Activated naive CD4-positive, alpha-beta T cell (primary cell): ENCODE measurements around the gene RELN.
"Not testable (repeated sequence)": the region's sequence is repeated elsewhere in the genome, so short reads cannot be mapped to it uniquely, and the experiment has no call there.

Source experiments
- DNase-seq, 4 experiments: peaks; one replicate each; lab custom pipeline; 2025; lab: John Stamatoyannopoulos, UW

RELN gene

GRCh38 chr7:103940382-103941268 is 48.8 kb downstream of the RELN start:
- DNase-seq: no peak

GRCh38 chr7:103937680-103938079 is 51.8 kb downstream of the RELN start:
- no peak for DNase-seq

DNA sequence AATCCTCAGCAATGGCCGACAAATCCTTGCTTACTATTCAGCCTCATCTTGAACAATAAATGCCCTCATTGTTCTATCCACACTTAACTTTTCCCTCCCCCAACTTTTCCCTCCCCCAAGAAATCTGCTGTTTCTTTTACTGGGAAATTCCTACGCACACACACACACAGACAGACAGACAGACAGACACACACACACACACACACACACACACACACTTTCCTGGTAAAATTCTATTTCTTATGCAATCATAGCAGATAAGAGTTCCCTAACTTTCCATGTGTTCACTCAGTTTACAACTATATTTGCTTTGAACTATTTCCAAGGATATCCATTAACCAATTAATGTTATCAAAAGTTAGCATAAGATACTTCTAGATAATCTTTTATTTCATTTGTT is 52.9 kb downstream of the RELN start:
- DNase-seq: no peak

GRCh38 chr7:103934508-103934907 is 55.0 kb downstream of the RELN start:
- DNase-seq: no peak

DNA sequence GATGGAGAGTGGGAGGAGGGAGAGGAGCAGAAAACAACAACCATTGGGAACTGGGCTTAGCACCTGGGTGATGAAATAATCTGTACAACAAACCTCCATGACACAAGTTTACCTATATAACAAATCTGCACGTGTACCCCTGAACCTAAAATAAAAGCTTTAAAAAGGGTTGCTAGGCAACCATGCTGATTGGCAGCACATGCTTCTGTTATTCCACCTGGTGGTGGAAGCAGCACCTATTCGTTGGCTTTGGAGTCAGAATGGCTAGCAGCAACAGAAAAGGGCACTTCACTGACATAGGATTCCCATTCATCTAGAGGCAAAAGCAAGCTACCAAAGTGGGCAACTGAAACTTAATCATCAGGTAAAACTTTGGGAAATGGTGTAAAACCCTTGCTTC is 57.1 kb downstream of the RELN start:
- DNase-seq: no peak

DNA sequence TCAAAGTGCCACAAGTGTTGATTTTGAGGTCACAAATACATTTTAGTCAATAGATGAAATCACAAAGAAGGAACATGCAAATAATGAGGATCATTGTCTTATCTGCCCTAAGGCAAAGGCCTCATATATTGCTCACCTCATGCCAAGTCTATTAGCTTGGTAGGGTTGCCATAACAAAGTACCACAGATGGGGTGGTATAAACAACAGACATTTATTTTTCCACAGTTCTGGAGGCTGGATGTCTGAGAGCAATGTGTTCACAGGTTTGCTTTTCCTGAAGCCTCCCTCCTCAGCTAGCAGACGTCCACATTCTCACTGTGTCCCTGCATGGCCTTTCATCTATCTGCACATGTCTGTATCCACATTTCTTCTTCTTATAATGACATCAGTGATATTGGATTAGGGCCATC is 59.6 kb downstream of the RELN start:
- no peak for DNase-seq

DNA sequence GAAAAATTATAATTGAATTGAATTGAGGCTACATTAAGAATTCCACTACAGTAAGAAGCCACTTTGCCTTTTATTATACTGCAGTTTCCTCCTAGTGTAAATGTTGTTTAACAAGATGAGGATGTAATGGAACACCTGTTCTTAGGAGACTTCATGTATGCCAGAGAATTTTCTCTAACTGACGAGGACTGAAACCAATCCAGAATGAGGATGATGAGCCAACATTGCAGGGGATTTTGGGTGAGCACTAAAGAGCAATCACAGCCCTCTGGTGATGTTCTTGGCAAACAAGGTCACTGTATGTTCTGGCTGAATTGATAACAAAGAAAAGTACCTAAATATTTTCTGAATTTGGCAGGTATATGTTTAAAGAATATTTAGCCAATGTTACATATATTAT is 60.9 kb downstream of the RELN start:
- no peak for DNase-seq

DNA sequence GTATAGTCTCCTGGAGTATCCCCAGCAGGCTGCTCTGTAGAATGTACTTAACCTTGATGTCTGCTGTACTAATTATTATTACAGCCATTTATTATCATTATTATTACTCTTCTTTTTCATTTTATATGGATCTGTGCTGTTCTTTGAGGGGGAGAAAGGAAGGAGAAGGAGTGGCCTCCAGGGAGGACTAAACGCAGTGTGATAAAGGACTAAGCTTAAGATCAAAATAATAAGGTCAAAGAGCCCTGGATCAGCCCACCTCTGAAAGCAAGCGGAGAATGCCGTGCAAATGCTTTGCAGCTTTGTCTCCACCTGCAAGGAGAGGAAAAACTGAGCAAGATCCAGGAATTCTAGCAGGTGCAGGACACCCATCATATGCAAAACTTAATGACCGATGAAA is 65.3 kb downstream of the RELN start:
- DNase-seq: no peak

DNA sequence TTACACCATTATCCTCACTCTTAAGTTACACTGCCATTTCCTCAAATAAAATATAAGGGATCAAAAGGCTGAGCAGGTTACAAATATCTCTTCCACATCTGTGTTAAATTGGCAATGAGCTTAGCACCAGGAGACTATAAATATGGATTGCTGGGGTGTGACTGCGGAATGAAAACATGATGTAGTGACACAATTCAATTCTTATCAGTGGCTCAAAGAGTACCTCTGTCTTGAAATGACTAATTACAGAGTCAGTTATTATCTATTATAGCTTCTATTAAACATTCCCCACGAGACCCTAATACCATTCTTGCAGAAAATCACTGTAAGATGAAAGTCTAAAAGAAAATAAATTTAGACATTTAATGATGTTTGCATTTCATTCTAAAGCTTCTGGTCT is 67.1 kb downstream of the RELN start:
- DNase-seq: no peak

GRCh38 chr7:103921692-103922091 is 67.8 kb downstream of the RELN start:
- DNase-seq: no peak

GRCh38 chr7:103919272-103919868 is 70.1 kb downstream of the RELN start:
- DNase-seq: no peak

- no peak for DNase-seq
These were observed 70.7 kb downstream of the RELN start for GRCh38 chr7:103918631-103919271.

GRCh38 chr7:103915680-103916357 is 73.6 kb downstream of the RELN start:
- DNase-seq: no peak

GRCh38 chr7:103914147-103914899 is 75.1 kb downstream of the RELN start:
- DNase-seq: no peak

- no peak for DNase-seq
These were observed 76.4 kb downstream of the RELN start for GRCh38 chr7:103912891-103913605.

DNA sequence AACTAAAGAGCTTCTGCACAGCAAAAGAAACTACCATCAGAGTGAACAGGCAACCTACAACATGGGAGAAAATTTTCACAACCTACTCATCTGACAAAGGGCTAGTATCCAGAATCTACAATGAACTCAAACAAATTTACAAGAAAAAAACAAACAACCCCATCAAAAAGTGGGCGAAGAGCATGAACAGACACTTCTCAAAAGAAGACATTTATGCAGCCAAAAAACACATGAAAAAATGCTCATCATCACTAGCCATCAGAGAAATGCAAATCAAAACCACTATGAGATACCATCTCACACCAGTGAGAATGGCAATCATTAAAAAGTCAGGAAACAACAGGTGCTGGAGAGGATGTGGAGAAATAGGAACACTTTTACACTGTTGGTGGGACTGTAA is 78.4 kb downstream of the RELN start:
- not testable (repeated sequence) for DNase-seq

- no peak for DNase-seq
These were observed 83.5 kb downstream of the RELN start for GRCh38 chr7:103905997-103906396.

DNA sequence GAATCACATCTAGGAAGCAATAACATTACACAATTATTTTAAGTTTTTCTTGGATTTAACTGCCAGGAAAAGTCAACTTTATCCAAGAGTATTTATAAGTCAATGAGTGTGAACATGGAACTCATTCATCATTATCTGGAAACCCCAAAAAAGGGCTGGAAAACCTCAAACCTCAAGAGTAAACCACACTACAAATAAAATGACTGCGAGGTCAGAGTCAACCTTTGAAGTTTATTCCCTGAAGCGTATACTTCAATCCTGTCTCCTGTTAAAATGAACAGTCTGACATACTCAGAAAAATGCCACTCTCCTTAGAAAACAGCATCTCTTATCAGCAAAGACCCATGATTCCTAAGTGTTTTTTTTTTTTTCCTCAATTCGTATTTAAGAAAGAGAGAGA is 86.5 kb downstream of the RELN start:
- no peak for DNase-seq

DNA sequence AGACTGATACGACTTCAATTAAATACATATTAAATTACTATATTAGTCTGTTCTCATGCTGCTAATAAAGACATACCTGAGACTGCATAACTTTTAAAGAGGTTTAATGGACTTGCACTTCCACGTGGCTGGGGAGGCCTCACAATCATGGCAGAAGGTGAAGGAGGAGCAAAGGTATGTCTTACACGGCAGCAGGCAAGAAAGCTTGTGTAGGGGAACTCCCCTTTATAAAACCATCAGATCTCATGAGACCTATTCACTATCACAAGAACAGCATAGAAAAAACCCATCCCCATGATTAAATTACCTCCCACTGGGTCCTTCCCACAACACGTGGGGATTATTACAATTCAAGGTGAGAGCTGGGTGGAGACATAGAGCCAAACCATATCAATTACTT is 92.6 kb downstream of the RELN start:
- not testable (repeated sequence) for DNase-seq

DNA sequence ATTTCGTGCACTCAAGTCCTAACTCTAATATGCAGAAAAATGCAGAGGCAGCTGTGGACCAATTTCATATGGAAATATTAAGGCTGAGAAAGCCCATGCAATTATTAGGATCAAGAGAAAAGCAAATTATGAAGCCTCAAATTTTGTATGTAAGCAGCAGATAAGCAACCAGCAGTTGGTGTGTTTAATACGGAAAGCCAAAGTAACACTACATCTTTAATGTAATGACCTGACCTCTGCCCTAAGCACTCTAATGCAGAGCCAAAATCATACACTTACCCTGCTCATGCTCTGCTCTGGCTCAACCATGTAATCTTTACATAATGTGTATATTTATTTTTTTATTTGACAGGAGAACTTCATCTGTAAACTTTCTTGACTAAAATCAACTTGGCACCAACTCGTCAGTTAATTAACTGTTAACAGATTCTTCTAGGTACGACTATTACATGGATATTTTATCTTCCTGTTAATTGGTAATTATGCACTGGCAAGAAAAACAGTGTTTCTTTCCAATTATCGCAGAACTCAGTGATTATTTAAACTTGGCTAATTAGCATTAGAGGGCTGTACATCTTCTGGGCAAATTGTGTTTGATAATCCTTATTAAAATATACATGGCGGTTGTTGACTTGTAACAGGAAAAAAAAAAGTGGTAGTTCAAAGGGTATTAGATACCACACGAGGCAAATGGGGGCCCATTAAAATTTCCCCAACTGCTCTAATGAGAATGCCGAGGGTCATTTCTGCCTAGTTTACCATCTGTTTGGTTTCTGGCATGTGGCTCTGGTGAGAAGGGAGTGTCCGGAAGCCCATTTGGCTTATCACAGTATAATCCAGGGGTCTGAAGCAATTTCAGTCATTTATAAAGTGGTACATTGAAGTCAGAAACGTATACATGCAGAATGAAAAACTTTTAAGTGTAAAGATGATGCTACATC is 94.5 kb downstream of the RELN start:
- DNase-seq: no peak
